Osteoblast (primary cell): ENCODE measurements around the gene KANK2. TPM values are rescaled to one million over a fixed set of nuclear protein-coding genes. Genes with fewer than 3 reads are reported as not detected.

Source experiments
- DNase-seq: peaks from one replicate; pipeline ENCODE4 v3.0.0; 2011; ENCODE audit warnings: low spot score, mixed read lengths; ENCODE audit not compliant: insufficient read length; ENCODE audit errors: missing footprints
- H2AFZ ChIP-seq: 2 replicates; pipeline ENCODE4 v1.6.0; 2011; ENCODE audit warnings: mild to moderate bottlenecking, low read length
- H3K27ac ChIP-seq: 2 replicates; pipeline ENCODE4 v1.5.1; 2011; ENCODE audit warnings: mild to moderate bottlenecking, low read depth, low read length, moderate library complexity
- H3K27me3 ChIP-seq: 2 replicates; pipeline ENCODE4 v1.6.0; 2012; ENCODE audit warnings: mild to moderate bottlenecking, control low read depth, inconsistent platforms, low read length, moderate library complexity; ENCODE audit not compliant: insufficient read depth
- H3K36me3 ChIP-seq: 2 replicates; pipeline ENCODE4 v1.5.1; 2011; ENCODE audit warnings: mild to moderate bottlenecking, low read length, control low read depth, moderate library complexity; ENCODE audit not compliant: insufficient read depth
- H3K4me1 ChIP-seq: 2 replicates; pipeline ENCODE4 v1.5.1; 2011; ENCODE audit warnings: mild to moderate bottlenecking, low read length, control low read depth, moderate library complexity; ENCODE audit not compliant: insufficient read depth
- H3K4me2 ChIP-seq: 2 replicates; pipeline ENCODE4 v1.6.0; 2011; ENCODE audit warnings: mild to moderate bottlenecking, low read length; ENCODE audit not compliant: insufficient read depth
- H3K4me3 ChIP-seq: fragments of 200-600 bp; sonication (generic); 3 replicates; pipeline ENCODE4 v1.5.1; 2012; ENCODE audit warnings: mild to moderate bottlenecking, low read length, inconsistent platforms; ENCODE audit not compliant: insufficient read depth
- H3K79me2 ChIP-seq: 2 replicates; pipeline ENCODE4 v1.6.0; 2012; ENCODE audit warnings: mild to moderate bottlenecking, low read length, control low read depth, inconsistent platforms; ENCODE audit not compliant: insufficient read depth
- H3K9me3 ChIP-seq: 2 replicates; pipeline ENCODE4 v1.5.1; 2011; ENCODE audit warnings: low read depth, low read length, control low read depth
- H4K20me1 ChIP-seq: 2 replicates; pipeline ENCODE4 v1.6.0; 2012; ENCODE audit warnings: mild to moderate bottlenecking, low read length, control low read depth; ENCODE audit not compliant: insufficient read depth
- total RNA-seq: library from RNA; depleted of rRNA; stranded (reverse); fragments of >200 nt; gene quantifications from 2 replicates; pipeline ENCODE4 v1.2.3, GENCODE V29; 2012
- TF ChIP-seq, protein P1 (sequence below): IDR thresholded peaks from 2 replicates; pipeline ENCODE4 v1.5.1; 2011; ENCODE audit warnings: mild to moderate bottlenecking, low read depth, low read length, moderate library complexity; ENCODE audit errors: extremely low read depth

Gene KANK2
- total RNA-seq, 1 donor = 295 TPM

DNA sequence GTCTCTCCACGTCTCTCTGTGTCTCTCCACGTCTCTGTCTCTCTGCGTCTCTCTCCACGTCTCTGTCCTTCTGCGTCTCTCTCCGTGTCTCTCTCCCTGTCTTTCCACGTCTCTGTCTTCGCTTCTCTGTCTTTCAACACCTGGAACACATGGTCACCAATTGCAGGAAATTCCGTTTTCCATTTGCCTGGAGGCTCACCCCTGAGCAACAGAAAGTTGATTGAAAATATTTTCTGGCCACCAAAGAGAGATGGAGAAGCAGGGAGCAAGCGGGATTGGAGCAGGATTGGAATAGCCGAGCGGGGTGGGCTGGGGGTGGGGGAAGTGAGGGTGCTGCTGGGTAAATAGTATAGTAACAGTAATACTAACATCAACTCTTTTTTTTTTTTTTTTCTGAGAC is 1.7 kb downstream of the KANK2 start:
- TF ChIP-seq, protein P1, sequence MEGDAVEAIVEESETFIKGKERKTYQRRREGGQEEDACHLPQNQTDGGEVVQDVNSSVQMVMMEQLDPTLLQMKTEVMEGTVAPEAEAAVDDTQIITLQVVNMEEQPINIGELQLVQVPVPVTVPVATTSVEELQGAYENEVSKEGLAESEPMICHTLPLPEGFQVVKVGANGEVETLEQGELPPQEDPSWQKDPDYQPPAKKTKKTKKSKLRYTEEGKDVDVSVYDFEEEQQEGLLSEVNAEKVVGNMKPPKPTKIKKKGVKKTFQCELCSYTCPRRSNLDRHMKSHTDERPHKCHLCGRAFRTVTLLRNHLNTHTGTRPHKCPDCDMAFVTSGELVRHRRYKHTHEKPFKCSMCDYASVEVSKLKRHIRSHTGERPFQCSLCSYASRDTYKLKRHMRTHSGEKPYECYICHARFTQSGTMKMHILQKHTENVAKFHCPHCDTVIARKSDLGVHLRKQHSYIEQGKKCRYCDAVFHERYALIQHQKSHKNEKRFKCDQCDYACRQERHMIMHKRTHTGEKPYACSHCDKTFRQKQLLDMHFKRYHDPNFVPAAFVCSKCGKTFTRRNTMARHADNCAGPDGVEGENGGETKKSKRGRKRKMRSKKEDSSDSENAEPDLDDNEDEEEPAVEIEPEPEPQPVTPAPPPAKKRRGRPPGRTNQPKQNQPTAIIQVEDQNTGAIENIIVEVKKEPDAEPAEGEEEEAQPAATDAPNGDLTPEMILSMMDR = no peak
- Histone ChIP-seq H3K9me3 (no peaks in the 10 kb centered on the region), H3K4me1 (peaks cover 16% of the 10 kb centered on the region), H3K36me3 (peaks cover 31% of the 10 kb centered on the region), H2AFZ (no peak overlapping the region), H3K27me3 (no peaks in the 10 kb centered on the region), H3K4me2 (peak overlapping the region; percentile 89), H3K4me3 (peak overlapping the region; percentile 57), H3K79me2 (peaks cover 60% of the 10 kb centered on the region), H3K27ac (peak overlapping the region; percentile 15), H4K20me1 (peaks cover 19% of the 10 kb centered on the region)
- peak; percentile 73 for DNase-seq

DNA sequence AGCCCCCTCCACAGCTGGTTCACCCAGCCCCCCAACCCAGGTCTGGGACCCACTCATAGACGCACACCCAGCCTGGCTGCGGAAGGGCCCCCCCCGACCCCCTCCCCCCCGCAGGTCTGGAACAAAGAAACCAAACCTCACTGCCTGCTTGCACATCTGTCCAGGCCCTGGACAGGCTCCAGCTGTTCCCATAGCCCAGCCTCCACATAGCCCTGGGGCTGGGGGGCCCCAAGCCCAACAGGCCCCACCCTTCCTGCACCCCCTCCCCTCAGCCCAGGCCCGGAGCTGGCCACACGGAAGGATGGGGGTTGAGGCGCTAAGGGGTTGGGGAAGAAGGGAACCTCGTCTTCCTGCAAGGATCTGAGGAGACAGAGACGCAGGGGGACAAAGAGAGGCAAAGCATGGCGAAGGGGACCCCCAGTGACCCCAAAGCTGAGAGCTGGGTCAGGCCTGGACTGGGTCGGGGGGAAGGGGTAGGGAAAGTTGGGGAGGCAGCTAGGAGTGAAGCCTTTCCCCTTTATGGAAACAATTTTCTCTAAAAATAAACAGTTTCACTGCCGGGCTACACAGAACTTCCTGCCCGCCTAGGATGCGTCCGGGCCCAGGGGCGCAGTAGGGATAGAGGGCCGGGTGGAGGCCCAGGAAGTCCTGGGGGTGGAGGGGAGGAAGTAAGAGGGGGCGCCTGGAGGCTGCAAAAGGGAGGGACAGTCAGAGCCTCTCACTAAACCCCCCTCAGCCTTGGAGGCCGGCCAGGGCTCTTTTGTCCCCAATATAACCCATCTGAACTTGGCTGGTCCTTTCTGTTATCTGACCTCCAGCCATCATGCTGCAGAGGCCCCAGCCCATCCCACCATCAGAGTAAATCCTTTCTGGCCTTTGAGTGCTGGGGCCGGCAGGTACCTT is 2.4 kb downstream of the KANK2 start:
- peak; percentile 93 for DNase-seq
- Histone ChIP-seq H3K4me2 (peak overlapping the region; percentile 75), H3K79me2 (peaks cover 68% of the 10 kb centered on the region), H4K20me1 (peaks cover 24% of the 10 kb centered on the region), H3K9me3 (no peaks in the 10 kb centered on the region), H3K27me3 (no peaks in the 10 kb centered on the region), H2AFZ (no peak overlapping the region), H3K4me3 (peak overlapping the region; percentile 57), H3K36me3 (peaks cover 36% of the 10 kb centered on the region), H3K4me1 (peaks cover 21% of the 10 kb centered on the region), H3K27ac (peak overlapping the region; percentile 15)
- TF ChIP-seq, protein P1 = no peak

DNA sequence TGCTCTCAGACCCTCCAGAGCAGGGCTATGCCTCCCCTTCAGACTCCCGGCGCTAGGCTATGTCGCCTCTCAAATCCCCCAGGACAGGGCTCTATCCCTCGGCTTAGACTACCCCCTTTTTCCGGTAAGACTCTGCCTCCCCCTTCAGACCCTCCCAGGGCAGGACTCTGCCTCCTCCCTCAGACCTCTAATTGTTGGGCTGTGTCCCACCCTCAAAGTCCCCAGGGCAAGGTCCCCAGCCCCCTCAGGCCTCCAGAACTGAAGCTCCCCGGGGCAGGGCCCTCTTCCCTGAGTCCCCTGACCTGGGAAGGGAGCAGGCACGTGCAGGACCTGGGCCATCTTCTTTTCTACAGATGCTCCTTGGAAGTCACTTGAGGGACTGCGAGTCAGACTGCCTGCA is 3.2 kb downstream of the KANK2 start:
- Histone ChIP-seq H3K9me3 (no peaks in the 10 kb centered on the region), H3K36me3 (peaks cover 36% of the 10 kb centered on the region), H2AFZ (no peak overlapping the region), H3K4me1 (peaks cover 25% of the 10 kb centered on the region), H3K27ac (no peak overlapping the region), H3K4me2 (no peak overlapping the region), H3K27me3 (no peaks in the 10 kb centered on the region), H3K4me3 (no peak overlapping the region), H3K79me2 (peaks cover 73% of the 10 kb centered on the region), H4K20me1 (peaks cover 24% of the 10 kb centered on the region)
- peak; percentile 66 for DNase-seq
- TF ChIP-seq, protein P1 = no peak
